Mammary epithelial cell (primary cell): ENCODE measurements around the gene ZNF846.

ENCODE experiments used
- CTCF ChIP-seq, 2 donors: IDR thresholded peaks in 1 of 2; conservative IDR thresholded peaks in 1 of 2; 2 replicates each; pipeline ENCODE4 v1.5.1; 2011 to 2012; ENCODE audit warnings: inconsistent platforms in 2 of 2, low read length in 2 of 2, mild to moderate bottlenecking in 2 of 2, control low read depth in 1 of 2, low read depth in 1 of 2; ENCODE audit not compliant: insufficient read depth in 1 of 2; ENCODE audit errors: extremely low read depth in 1 of 2
- EZH2 ChIP-seq: IDR thresholded peaks from 2 replicates; pipeline ENCODE4 v1.6.1; 2012; ENCODE audit warnings: low read length, inconsistent platforms, borderline replicate concordance

GRCh38 chr19:9709305-9709704 lies 59.2 kb downstream of the ZNF846 start:
- TF ChIP-seq CTCF (conservative IDR thresholded peaks at IDR 0.05 in 1 of 2, IDR thresholded peaks at IDR 0.05 in 1 of 2; ENCODE audit: extremely low read depth in 1 of 2, insufficient read depth in 1 of 2, low read depth in 1 of 2, low read length in 2 of 2): no peak
- TF ChIP-seq EZH2: no peak
